NCI-H2107 treated with DMSO at 0.1 percent for 48 hours (cell line): Measurements from ENCODE around the gene RTBDN.
A peak's percentile ranks its signal among the peaks of the same experiment; 100 is the strongest.
"Not testable (repeated sequence)": the region's sequence is repeated elsewhere in the genome, so short reads cannot be mapped to it uniquely, and the experiment has no call there.

Experiments used
- DNase-seq: peaks from one replicate; lab custom pipeline; 2025; ENCODE audit not compliant: unreplicated experiment; lab: John Stamatoyannopoulos, UW

Gene RTBDN

DNA sequence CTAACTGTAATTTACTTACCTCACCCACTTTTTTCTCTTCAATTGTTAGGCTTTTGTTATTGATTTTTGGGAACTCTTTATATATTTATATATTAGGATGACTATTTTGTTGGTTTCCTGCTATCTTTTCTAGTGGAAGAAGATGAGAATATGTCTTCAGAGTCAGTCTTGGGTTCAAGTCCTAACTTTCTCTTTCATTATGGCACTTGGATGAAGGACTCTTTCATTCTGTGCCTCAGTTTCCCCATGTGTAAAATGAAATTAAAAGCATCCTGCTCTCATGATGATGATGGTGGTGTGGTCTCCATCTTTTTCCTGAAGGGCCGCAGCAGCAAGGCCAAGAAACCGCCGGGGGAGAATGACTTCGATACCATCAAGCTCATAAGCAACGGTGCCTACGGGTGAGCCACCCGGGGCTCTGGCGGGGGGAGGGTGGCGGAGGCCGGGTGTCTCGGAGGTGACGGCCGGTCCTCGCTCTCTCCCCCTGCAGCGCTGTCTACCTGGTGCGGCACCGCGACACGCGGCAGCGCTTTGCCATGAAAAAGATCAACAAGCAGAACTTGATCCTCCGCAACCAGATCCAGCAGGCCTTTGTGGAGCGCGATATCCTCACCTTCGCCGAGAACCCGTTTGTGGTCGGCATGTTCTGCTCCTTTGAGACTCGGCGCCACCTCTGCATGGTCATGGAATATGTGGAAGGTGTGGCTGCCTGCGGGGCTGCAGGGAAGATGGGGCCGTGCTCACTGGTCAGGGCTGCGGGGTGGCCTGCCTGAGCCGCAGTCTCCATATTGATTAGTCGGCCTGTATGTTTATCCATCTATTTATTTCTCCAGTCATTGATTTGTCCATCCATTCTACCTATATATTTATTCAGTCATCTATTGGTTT lies 23.9 kb upstream of the RTBDN start:
- no peak for DNase-seq

DNA sequence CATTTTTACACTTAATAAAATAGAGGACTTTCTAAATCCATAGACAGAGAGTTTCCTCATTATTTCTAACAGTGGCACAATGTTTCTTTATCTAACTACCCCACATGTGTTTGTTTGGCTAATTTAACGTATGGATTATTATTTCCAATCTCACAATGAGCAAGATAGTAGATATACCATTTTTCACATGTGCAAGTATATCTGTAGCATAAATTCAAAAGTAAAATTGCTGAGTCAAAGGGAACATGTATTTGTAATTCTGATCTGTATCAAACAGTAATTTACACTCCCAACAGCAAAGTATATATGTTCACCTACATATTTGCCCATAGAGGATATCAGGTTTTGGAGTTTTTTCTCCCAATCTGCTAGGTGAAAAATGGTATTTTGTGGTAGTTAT lies 22.3 kb upstream of the RTBDN start:
- DNase-seq: no peak

DNA sequence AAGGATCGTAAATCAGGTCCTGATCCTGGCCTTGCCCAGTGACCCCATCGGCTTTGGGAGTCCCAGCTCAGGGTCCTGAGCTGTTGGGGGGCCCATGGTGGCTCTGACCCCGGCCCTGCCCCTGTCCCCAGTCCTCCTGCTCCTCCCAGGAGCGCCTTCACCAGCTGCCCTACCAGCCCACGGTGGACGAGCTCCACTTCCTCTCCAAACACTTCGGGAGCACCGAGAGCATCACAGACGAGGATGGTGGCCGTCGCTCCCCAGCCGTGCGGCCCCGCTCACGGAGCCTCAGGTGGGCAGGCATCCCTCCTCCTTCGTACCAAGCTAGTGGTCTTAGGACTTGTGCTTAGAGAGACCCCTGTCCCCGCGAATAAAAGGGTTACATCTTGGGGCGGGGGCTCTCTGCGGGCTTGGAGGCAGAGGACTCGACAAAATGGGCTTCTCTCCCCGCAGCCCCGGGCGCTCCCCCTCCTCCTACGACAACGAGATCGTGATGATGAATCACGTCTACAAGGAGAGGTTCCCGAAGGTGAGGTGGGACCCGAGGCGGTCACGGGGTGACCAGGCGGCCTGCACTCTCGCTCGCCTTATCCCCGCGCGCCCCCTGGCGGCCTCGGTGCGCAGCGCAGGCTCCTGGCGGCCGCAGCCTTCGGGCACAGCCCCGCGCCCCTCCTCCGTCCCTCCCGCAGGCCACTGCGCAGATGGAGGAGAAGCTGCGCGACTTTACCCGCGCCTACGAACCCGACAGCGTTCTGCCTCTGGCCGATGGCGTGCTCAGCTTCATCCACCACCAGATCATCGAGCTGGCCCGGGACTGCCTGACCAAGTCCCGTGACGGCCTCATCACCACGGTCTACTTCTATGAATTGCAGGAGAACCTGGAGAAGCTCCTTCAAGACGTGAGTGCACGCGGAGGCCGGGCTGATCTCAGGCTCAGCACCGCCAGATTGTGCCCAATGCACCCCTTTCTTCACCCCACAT lies 13.1 kb upstream of the RTBDN start:
- peak; percentile 23 for DNase-seq

DNA sequence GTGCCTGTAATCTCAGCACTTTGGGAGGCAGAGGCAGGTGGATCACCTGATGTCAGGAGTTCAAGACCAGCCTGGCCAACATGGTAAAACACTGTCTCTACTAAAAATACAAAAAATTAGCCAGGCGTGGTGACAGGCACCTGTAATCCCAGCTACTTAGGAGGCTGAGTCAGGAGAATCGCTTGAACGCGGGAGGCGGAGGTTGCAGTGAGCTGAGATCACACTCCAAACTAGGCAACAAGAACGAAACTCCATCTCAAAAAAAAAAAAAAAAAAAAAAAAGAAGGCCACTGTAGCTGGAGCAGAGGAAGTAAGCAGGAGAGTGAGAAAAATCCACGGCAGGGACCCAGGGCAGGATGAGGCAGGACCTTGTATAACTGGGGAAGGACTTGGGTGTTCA lies 12.2 kb upstream of the RTBDN start:
- not testable (repeated sequence) for DNase-seq

DNA sequence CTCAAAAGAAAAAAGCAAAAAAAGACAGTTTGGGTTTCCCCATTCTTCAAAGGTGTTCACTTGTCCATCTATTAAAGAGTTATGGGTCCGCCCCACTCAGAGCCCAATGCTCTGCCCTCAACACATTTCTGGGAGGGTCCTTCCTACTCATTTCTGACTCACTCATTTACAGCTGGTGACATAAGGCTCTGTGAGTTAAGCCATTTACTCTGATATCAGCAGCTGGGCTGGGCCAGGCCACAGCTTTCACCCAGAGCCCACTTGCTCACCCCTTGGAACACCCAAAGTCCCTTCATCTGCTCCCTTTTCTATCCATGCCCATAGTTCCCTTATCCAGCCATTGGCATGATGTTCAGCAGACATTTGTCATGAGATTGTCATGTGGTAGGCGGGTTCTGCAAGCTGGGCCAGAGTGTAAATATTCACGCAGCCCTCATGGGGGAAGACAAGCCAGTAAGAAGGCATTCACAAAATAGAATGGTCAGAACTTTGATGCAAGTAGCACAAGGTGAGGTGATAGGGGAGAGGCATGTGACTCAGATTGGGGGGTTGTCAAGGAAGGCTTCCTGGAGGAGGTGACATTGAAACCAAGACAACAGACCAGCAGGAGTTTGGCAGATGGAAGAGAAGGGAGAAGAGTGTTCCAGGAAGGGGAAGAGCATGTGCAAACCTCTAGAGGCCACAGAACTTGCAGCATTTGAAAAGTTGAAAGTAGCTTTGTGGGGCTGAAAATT lies 9.8 kb upstream of the RTBDN start:
- no peak for DNase-seq

DNA sequence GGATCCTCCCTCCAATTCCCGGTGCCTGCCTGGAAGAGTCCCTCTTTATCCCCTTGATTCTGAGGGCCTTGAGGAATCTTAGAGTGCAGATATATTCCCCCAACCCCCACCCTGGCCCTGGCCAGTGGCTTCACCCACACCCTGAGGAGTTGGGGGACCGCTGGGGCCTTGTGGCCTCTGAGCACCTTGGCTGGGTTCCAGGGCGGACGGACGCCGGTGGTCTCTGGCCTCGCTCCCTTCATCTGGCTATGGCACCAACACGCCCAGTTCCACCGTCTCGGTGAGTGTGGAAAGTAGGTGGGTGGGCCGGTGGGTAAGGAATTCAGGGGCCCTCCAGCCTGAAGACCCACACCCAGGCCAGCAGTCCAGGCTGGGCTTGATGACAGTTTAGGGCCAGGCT lies 8.9 kb upstream of the RTBDN start:
- DNase-seq: no peak

DNA sequence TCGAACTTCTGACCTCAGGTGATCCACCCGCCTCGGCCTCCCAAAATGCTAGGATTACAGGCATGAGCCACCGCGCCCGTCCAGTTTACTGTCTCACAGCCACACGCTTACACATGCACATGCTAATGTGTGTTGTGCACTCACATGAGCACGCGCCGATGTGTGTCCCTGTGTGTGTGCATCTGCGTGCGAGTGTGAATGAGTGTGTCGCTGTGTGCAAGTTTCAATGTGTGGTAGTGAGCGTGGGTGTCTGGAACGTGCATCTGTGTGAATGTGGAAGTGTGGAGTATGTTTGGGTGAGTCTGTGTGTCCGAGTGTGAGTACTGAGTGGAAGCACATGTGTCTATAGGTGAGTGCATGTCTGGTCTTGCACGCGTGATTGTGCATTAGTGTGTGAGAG lies 8.1 kb upstream of the RTBDN start:
- DNase-seq: no peak

DNA sequence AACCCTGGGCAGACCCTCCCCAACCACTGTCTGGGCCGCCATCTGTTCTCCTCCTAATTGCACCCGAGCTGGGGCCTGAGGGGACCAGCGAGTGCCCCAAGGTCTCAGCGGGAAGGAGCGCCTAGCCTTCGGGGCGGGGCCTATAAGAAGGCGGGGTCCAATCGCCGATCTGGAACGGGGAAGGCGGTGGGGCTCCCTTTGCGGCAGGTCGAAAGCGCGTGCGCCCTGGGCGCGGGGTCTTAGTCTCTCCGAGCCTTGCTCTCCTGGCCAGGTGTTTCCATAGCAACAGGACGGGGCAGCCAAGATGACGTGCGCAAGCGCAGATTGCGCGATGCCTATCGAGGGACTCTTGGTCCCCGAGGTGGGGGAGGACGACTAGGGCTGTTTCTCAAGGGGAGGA lies 6.7 kb upstream of the RTBDN start:
- DNase-seq: no peak

DNA sequence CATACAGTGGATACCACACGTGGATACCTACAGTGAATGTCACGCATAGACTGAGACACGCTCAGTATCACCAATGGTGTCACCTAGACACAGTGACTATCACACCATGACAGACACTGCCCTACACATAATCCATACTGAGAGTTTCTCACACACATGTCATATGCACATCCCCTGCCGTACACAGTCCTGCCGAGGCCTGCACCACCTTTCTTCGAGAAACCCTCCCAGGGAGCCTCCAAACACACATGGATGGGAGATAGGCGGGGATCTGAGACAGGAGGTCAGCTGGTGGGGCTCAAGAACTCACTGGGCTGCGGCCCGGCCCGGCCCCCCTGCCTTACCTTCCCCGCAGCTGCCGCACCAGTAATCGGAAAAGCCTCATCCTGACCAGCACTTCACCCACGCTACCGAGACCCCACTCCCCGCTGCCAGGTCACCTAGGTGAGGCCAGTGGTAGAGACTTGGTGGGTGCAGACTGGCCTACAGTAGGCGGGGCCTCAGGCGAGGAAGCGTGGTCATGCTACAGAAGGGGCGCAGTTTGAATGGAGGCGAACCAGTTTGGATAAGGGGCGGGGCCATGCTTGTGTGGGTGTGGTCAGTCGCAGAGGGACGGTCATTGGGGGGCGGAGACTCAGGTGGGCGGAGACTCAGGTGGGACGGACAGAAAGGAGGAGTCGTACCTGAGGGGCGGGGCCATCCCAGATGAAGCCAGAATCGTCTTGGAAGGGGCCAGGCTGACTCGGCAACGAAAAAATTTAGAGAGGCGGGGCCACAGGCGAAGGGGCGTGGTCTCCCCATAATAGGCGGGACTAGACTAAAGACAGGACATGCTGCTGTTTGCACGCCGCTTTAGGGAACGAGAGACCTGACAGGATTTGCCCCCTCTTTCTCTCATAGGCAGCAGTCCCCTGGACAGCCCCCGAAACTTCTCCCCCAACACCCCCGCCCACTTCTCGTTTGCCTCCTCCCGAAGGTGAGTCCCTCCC lies 6.0 kb upstream of the RTBDN start:
- DNase-seq: no peak

DNA sequence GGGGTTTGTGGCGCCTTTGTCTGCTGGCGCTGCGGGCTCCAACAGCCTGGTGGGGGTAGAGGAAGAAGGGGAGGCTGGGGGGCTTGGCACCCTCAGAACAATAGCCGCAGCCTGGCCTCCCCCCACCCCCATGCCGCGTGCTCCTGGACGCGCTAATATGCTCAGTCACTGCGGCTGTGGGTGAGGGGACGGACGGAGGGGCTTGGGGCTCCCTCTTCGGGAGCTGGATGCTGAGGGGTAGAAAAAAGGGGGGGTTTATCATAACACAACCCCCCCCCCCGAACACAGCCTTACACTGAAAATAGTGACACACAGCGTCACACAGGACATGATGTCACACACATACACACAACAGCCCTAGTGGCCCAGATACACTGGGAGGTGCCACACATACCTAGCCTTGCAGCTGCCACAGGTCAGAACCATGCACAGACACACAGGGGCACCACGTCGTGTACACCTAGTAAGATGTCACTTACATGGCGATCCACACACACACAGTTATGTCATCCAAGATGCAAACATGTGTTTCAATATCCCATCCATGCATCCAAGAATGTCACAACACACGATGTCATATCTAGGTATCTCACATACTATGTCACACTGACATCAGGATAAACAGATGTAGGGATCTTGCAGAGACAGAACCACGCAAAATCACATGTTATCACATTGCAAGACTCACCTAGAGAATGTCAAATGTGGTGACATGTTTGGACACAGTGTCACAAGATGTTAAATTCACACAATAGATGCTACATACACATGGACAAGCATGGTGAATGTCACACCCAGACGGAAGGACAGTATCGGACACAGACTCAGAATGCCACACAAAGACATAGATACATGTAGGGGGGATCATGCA lies 4.7 kb upstream of the RTBDN start:
- DNase-seq: no peak

DNA sequence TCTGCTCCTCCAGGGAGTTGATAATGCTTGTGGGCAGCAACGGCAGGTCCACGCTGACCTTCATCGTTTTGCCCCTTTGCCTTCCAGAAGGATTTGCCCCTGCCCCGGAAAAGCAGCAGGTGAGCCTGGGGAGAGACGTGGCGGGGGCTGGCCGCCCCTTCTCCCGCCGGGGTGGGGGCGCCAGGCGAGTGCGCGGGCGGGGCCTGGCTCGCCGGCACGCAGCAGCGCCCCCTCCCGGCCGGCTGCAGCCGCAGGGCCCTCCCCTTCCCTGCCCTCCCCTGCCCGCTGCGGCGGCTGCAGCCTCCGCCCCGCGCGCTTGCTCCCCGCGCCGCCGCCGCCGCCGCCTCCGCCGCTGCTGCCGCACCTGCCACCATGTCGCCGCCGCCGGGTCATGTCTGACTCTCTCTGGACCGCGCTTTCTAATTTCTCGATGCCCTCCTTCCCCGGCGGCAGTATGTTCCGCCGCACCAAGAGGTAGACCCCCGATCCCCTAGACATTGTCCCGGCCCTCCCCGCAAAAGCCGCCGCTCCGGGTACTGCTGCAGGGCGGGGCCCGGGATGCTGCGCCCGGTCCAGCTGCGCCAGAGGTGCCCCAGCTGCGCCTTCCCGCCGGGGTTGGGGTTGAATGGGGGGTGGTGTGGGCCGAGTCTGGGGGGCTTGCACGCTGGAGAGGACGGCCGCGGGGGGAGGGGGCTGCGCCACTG lies 4.0 kb upstream of the RTBDN start, which contains the start of gene MAST1:
Gene MAST1, plus strand, starts transcription at position 334 of the 704 bp plus-strand sequence. Its CDS starts 58 bp downstream, at position 392.
- DNase-seq: peak; percentile 19

DNA sequence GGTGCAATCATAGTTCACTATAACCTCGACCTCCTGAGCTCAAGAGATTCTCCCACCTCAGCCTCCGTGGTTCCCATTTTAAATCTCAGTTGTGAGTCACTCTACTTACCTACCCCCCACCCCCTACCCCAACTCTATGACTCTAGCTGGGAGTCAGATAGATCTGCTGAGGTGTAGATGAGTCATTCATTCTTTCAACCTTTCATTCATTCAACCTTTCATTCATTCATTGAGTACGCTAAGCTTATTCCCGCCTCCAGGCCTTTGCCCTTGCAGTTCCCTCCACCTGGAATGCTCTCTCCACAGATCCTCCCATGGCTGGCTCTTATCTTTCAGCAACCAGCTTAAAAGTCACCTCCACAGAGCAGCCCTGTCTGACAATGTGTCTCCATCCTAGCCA lies 2.8 kb upstream of the RTBDN start:
- DNase-seq: no peak

DNA sequence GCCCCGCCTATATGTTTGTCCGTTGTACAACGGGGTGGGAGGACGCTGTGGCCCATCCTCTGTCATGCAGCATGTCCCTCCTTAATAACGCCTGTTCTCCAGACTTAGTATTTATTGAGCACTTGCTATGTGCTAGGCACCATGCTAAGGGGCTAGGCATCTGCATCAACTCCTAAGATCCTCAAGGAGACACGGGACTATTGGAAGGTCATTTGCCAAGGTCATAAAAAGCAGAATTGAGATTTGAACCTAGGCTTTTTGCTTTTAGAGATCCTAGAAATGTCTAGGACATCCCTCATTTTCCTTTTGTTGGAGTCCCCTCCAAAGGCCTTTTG lies 2.1 kb upstream of the RTBDN start:
- DNase-seq: no peak

DNA sequence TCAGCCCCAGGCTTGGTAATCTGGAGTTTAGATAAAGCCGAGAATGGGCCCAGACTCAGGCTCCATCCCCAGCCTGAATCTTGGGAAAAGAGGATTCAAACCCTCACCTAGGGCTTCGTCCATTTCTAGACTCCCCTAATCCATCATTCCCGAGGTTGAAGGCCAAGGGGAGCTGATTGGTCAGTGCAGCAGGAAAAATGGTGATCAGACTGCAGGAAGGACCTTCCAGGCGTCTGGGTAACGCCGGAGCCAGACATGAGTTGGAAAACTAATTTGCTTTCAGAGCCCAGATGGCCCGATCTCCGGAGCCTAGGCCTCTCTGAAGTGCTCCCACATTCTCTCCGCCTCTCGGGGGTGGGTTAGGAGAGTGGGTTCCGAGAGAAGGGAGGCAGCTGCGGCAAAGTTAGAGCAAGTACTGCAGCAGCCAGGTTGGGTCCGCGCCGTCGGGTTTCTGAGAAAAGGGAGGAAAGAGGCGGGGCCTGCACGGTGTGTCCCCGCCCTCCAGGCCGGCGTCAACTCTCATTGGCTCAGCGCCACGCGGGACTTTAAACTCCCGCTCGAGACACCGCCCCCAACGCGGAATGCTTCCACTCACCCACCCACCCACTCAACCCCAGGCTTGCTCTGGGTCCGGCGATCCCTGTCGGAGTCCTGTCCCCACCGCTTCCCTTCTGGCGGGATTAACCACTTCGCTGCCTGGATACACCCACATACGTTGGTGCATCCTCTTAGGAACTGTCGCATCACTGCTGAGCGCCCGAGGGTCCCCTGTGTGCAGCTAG lies 788 bp upstream of the RTBDN start:
- no peak for DNase-seq

DNA sequence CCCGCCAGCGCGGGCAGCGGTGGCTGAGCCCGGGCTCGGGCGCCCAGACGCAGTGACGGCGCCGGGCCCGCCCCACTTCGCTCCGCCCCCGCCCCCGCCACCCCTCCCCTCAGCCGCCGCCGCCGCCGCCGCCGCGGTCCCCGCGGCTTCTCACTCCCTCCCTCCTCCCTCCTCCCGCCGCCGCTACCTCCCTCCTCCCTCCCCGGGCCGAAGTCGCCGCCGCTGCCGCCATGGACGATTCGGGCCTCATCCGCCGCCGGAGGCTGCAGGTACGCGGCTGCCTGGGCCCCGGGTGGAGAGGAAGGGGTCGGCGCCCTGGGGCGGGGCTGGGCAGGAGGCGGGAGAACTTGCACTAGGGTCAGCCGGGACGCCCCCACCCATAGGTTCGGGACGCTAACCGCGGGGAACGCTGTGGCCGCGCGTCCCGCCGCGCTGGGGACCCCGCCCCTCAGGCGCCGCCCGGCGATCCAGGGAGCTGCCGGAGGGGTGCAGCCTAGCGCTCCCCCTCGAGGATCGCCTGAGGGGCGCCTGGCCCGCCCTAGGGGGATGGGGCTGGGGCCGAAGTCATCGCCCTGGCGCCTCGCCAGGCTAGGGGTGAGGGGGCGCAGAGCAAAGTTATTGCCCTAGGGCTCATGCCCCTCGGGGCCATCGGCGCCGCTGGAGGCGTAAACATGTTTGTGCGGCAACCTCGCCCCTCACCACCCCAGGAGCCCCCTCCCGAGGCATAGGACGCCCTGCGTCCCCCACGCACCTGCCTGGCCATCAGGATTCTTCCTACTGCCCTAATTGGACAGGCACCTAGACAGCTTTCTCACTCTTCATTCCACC lies 427 bp downstream of the RTBDN start:
- DNase-seq: no peak

DNA sequence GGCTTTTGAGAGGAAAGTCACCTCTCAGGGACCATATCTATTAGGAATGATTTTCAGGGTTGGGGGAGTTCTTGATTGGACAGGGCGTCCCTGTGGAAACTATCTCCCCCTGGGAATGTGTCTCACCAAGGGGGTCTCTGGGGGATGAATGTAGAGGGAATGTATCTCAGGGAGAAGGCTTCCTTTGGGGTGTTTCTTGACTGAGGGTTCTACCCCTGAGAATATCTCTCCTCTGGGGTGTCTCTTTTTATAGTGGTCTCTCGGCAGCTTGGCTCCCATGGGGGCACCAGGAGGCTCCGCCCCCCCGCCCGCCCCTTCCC lies 1.0 kb downstream of the RTBDN start:
- no peak for DNase-seq

DNA sequence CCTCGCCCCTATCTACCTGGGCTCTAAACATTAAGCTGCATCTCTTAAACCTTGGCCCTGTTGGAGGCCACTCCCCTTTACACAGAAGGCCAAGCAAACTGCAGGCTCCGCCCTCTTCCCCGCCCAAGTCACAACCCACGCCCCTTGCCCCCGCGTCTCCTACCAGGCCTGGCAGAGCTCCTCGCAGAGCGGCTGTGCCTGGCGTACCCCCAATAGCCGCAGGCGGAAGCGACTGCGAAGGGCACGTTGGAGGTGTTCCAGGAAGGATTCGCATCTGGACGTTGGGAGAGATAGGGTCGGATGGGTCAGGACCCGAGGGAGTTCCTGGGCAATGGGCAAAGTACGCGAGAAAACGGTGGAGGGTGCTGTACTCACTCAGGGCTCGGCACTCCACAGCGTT lies 5.9 kb downstream of the RTBDN start:
- DNase-seq: peak; percentile 56
